Lower lobe of right lung (tissue), 2 donors: ENCODE results near the gene GRID1. TPM values are rescaled to one million over a fixed set of nuclear protein-coding genes. Genes with fewer than 3 reads are reported as not detected.

Experiments
- ATAC-seq, 2 donors: fragments of 200-7000 bp; cut with Tn5 transposase; one replicate each; pipeline ENCODE4 v1.9.1; 2020 to 2022; ENCODE audit warnings: mild to moderate bottlenecking in 2 of 2, moderate library complexity in 2 of 2
- DNase-seq: peaks from one replicate; pipeline ENCODE4 v3.0.0-alpha.2; 2020
- H3K27ac ChIP-seq: fragments of 200-600 bp; one replicate; pipeline ENCODE4 v1.8.0; 2022
- H3K27me3 ChIP-seq: fragments of 200-600 bp; one replicate; pipeline ENCODE4 v1.8.0; 2022; ENCODE audit warnings: low read depth
- H3K36me3 ChIP-seq: fragments of 200-600 bp; one replicate; pipeline ENCODE4 v1.8.0; 2022; ENCODE audit warnings: mild to moderate bottlenecking
- H3K4me1 ChIP-seq: fragments of 200-600 bp; one replicate; pipeline ENCODE4 v1.8.0; 2022
- H3K4me3 ChIP-seq: fragments of 200-600 bp; one replicate; pipeline ENCODE4 v1.8.0; 2022; ENCODE audit warnings: mild to moderate bottlenecking
- H3K9me3 ChIP-seq: fragments of 200-600 bp; one replicate; pipeline ENCODE4 v1.8.0; 2022
- intact Hi-C: fragments of 100-400 bp; cut with DNase I; formaldehyde crosslinking; loops from one replicate; pipeline ENCODE4 v1.11.0; 2022
- total RNA-seq: library from RNA; stranded (reverse); fragmentation: NEBNext Ultra II Directional; extraction: Animal tissue kit (Norgen Biotek cat#: 25700); gene quantifications from one replicate; pipeline ENCODE4 v1.2.1, GENCODE V29; 2021
- TF ChIP-seq, protein P1 (sequence below): fragments of 200-600 bp; IDR thresholded peaks from one replicate; pipeline ENCODE4 v1.8.0; 2022; ENCODE audit warnings: antibody characterized with exemption, mild to moderate bottlenecking
- donor health status: DM: no; HTN: yes; CAD: no; lungs with severe emphysema.

The GRID1 gene
- total RNA-seq, 1 donor from 2014 or later: 2.5 TPM

DNA sequence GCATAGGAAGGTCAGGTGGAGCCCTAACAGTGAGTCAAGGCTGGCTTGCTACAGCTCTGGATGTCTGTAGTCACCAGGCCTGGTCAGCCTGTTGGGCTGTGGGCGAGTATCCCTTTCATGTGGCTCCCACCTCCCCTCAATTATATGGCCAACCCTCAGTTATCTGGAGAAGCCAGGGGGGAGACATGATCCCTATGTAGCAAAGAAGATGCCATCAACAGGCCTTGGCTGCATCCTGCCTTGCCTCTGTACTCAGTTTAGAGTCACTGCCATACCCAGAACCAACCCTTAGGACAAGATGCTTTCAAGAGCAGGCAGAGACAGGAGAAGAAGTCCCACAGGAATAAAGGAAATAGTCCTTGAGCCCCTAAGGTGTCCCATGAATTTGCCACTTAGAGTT is 763.9 kb downstream of the GRID1 start:
- intact Hi-C loops: no loop called here
- DNase-seq (no peak), ATAC-seq (no peak)
- H3K4me3 ChIP-seq: no peak overlapping the region
- H3K36me3 ChIP-seq: no peaks in the 10 kb centered on the region
- TF ChIP-seq, protein P1, sequence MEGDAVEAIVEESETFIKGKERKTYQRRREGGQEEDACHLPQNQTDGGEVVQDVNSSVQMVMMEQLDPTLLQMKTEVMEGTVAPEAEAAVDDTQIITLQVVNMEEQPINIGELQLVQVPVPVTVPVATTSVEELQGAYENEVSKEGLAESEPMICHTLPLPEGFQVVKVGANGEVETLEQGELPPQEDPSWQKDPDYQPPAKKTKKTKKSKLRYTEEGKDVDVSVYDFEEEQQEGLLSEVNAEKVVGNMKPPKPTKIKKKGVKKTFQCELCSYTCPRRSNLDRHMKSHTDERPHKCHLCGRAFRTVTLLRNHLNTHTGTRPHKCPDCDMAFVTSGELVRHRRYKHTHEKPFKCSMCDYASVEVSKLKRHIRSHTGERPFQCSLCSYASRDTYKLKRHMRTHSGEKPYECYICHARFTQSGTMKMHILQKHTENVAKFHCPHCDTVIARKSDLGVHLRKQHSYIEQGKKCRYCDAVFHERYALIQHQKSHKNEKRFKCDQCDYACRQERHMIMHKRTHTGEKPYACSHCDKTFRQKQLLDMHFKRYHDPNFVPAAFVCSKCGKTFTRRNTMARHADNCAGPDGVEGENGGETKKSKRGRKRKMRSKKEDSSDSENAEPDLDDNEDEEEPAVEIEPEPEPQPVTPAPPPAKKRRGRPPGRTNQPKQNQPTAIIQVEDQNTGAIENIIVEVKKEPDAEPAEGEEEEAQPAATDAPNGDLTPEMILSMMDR: no peak
- no peaks in the 10 kb centered on the region for H3K27me3 ChIP-seq
- no peaks in the 10 kb centered on the region for H3K9me3 ChIP-seq
- no peaks in the 10 kb centered on the region for H3K4me1 ChIP-seq
- H3K27ac ChIP-seq: no peak overlapping the region

DNA sequence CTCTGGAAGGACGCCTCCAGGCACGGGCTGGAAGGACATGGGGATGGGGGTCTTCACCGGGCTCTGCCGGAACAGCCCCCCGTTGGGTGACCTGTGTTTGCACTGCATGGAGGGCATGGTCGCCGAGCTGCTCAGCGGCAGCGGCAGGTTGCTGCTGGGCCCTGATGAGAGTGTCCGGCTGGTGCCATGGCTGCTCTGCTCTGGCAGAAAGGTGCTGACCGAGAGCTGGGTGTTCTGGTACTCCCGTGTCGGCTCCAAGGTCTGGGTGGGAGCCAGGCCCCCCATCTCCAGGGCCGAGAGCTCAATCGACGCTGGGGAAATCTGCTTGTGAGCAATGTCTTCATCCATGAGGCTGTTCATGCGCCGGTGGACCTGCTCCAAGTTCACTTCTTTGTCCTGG is 764.3 kb downstream of the GRID1 start:
- intact Hi-C loops: no loop called here
- no peak overlapping the region for H3K27ac ChIP-seq
- no peaks in the 10 kb centered on the region for H3K27me3 ChIP-seq
- H3K4me3 ChIP-seq: no peak overlapping the region
- H3K36me3 ChIP-seq: no peaks in the 10 kb centered on the region
- no peaks in the 10 kb centered on the region for H3K9me3 ChIP-seq
- ATAC-seq: no peak
- H3K4me1 ChIP-seq: no peaks in the 10 kb centered on the region
- TF ChIP-seq, protein P1: no peak
- no peak for DNase-seq

DNA sequence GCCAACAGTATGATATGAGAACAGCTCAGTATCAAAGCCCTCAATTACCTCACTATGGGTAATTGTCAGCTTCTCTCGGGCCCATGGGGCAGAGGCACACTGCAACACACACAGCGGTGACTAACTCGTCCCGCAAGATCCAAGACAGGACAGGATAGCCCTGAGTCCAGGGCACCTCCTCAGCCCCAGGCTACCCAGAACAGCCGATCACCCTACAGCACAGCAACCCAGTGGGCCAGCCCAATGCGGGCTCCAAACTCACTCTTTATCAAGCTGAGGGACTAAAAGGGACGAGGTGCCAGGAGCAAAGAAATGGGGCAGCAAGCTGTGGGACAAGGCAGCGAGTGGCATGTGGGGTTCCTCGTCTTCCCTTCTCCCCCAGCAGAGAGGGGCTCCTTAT is 765.1 kb downstream of the GRID1 start:
- TF ChIP-seq, protein P1: no peak
- no peaks in the 10 kb centered on the region for H3K9me3 ChIP-seq
- ATAC-seq: no peak
- DNase-seq: no peak
- no peak overlapping the region for H3K27ac ChIP-seq
- no peaks in the 10 kb centered on the region for H3K36me3 ChIP-seq
- no peaks in the 10 kb centered on the region for H3K4me1 ChIP-seq
- no peak overlapping the region for H3K4me3 ChIP-seq
- no peaks in the 10 kb centered on the region for H3K27me3 ChIP-seq
- intact Hi-C loops: no loop called here

DNA sequence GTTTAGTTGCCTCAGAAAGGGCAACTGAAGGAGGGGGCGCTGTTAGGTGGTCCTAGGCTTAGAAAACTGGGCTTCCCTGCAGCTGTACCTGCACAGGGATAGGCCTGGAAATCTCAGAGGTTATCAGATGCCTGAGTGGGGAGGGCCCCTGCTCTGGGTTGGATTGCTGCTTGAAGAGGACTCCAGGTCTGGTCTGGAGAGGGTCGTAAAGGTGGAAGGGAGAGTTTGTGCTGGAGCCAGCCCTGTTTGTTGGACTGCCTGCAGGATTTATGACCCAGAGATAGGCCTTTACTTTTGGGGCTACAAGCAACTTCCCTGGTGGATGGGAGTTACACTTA is 765.9 kb downstream of the GRID1 start:
- intact Hi-C loops: no loop called here
- Histone ChIP-seq H3K36me3 (no peaks in the 10 kb centered on the region), H3K4me1 (no peaks in the 10 kb centered on the region), H3K27me3 (no peaks in the 10 kb centered on the region), H3K9me3 (no peaks in the 10 kb centered on the region), H3K4me3 (no peak overlapping the region), H3K27ac (no peak overlapping the region)
- ATAC-seq (no peak), DNase-seq (no peak)
- TF ChIP-seq, protein P1: no peak

DNA sequence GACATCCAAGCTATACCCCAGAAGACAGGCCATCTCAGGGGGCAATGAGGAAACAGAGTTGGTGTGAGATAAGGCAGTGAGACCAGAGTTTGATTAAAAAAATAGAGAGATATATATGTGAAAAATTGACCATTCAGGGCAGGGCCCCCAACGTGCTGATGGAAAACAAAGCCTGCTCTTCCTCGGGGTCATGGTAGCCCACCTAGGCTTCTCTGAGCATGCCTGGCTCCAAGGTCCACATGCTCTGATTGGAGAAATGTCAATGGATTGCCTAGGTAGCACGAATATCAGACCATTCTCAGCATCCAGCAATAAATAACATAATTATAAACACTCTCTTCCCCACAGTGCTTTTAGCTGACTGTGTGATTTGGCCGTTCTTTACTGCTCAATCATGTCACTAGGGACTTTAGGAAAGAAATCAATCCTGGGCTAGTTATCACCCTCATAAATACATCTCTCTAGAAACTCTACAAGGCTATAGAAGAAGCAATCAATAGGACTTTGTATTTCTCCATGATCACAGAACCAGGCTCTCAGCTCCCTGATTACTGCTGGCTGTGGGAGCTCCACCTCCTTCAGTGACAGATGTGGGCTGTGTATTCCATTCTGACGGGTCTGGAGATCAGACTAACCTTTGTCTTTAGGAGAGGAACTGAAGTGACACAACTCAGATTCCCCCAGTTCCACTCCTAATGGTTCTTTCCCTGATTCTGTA is 766.4 kb downstream of the GRID1 start:
- no peak for DNase-seq
- no peaks in the 10 kb centered on the region for H3K9me3 ChIP-seq
- intact Hi-C loops: no loop called here

More for the DNA sequence above, 766.4 kb downstream of the GRID1 start:
- Histone ChIP-seq H3K4me3 (no peak overlapping the region), H3K36me3 (no peaks in the 10 kb centered on the region), H3K27ac (no peak overlapping the region), H3K4me1 (no peaks in the 10 kb centered on the region), H3K27me3 (no peaks in the 10 kb centered on the region)
- ATAC-seq: no peak
- TF ChIP-seq, protein P1: no peak
